HG03039 (cell line): ENCODE results near the gene CTBP1.

Experiments
- ATAC-seq: cut with Tn5 transposase; IDR thresholded peaks from one replicate; pipeline ENCODE4 v1.9.1; 2021; ENCODE audit warnings: mild to moderate bottlenecking, moderate library complexity; ENCODE audit not compliant: unreplicated experiment

The CTBP1 gene

GRCh38 chr4:1177274-1178141 lies 71.4 kb downstream of the CTBP1 start:
- no peak for ATAC-seq

DNA sequence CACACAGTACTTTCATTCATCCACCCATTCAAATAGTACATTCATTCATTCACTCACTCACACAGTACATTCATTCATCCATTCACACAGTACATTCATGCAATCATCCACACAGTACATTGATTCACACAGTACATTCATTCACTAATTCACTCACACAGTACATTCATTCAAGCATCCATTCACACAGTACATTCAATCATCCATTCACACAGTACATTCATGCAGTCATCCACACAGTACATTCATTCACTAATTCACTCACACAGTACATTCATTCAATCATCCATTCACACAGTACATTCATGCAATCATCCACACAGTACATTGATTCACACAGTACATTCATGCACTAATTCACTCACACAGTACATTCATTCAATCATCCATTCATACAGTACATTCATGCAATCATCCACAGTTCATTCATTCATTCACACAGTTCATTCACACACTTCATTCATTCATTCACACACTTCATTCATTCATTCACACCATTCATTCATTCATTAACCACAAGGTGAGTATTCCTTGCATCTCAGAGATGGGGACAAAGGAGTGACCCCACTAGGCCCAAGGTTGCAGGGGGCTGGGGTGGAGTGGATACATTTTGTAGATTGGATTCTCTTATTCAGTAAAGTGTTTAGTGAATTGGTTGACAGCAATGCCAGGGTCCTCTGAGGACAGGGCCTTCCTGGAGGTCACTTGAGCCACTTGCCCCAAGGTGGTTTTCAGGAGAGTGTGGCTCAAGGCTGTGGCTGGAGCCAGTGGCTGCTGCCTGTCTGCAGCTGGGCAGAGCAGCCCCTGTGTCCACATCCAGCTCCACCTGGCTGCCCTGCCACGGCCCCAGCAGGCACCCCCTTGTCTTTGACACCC lies 72.3 kb downstream of the CTBP1 start:
- ATAC-seq, result no peak

DNA sequence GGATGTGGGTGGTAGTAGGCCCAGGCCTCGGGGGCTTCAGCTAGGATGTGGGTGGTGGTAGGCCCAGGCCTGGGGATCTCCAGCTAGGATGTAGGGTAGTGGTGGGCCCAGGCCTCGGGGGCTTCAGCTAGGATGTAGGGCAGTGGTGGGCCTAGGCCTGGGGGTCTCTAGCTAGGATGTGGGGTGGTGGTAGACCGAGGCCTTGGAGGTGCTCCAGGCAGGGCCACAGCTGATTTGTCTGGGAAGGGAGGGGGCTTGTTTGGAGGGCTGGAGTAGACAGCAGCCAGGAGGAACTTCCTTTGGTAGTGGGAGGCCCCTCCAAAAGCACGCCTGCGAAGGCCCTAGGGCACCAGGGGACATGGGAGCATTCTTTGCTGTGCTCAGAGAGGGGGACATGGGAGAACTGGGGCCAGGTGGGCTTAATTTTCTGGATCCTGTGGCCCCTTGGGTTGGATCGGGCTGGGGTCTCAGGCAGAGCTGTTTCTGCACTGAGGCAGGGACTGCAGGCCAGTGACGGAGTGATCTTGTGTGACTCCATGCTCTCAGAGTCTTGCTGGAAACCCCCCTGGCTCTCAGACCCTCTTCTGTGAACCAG lies 73.2 kb downstream of the CTBP1 start:
- no peak for ATAC-seq

- no peak for ATAC-seq
These were observed 73.8 kb downstream of the CTBP1 start for GRCh38 chr4:1174941-1175634.

GRCh38 chr4:1172971-1173757 lies 75.8 kb downstream of the CTBP1 start:
- no peak for ATAC-seq

DNA sequence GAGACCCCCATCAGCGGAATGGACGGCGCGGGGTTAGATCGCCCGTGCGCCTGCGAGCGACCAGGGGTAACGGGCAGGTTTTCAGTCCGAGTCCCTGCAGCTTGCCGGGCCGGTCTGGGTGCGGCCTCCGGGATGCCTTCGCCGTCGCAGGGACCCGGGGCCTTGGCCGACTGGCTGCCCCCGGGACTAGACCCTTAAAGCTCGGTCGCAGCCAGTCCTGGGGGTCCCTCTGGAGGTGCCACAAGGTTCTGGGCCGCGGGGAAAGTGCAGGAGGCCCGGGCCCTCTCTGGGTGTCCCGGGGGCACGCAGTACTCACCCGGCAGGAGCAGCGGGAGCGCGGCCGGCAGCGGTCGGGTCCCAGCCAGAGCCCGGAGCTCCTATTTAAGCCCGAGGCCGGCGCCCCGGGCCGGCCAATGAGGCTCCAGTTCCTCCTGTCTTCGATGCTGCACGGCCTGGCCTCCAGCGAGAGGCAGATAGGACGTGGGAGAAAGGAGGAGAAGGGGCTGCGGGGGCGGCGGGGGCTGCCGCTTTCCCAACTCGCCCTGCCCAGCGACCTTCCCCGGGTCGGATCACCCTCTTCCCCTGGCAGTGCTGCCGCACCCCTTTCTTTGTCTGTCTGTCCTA lies 76.6 kb downstream of the CTBP1 start, which contains the start of gene SPON2:
Gene SPON2 (minus strand): TSS at position 356 of the 624 bp plus-strand sequence.
- no peak for ATAC-seq

DNA sequence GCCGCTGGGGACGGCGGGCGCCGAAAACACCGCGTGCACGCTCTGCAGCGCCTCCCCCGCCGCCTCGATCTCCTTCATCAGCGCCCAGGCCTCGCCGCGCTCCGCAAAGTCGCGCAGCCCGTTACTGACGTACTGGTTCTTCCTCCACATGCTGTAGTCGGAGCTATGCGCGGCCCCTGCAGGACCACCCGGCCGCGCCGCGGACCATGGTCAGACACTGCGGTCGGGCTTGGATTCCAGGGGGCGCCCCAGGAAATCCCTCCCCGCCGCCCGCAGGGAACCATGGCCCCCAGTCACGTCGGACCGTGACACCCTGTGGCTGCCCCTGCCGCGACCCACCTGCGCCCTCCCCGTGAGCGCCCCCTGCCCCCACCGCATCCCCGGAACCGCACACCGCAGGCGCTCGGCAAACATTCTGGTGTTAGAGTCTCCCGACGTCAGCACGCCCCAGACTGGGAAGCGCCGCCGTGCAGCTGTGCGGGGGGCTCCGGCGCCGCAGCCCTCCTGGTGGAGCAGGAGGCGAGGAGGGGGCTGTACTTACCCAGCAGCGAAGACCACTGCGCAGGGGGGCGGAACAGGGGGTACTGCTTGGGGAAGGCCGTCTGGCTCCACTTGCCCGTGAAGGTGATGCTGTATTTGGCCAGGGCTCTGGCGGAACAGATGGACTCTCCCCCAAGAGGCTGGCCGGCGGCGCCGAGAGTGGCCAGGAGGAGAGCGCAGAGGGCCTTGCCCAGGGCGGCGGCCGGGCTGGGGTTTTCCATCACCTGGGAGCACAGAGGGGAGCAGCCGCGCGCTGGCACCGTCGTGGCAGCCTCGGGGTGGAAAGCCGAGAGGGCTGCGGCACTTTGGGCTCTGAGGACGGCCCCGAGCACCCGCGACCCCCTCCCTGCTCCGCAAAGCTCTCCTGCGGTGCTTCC lies 77.4 kb downstream of the CTBP1 start:
- ATAC-seq, result no peak

DNA sequence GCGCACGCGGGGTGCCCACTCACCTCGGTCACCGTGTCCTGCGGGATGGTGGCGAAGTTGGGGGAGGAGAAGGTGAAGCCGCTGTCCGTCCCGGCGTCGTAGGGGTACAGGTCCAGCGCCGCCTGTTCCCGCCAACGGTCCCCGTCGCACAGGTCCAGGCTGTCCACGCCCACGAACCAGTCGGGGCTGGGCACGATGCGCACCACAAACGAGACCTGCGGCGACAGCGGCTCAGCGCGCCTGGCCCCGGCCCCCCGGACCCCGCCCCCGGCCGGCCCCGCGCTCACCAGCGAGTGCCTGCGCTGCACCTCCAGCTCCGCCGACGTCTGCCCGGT lies 78.0 kb downstream of the CTBP1 start:
- no peak for ATAC-seq

DNA sequence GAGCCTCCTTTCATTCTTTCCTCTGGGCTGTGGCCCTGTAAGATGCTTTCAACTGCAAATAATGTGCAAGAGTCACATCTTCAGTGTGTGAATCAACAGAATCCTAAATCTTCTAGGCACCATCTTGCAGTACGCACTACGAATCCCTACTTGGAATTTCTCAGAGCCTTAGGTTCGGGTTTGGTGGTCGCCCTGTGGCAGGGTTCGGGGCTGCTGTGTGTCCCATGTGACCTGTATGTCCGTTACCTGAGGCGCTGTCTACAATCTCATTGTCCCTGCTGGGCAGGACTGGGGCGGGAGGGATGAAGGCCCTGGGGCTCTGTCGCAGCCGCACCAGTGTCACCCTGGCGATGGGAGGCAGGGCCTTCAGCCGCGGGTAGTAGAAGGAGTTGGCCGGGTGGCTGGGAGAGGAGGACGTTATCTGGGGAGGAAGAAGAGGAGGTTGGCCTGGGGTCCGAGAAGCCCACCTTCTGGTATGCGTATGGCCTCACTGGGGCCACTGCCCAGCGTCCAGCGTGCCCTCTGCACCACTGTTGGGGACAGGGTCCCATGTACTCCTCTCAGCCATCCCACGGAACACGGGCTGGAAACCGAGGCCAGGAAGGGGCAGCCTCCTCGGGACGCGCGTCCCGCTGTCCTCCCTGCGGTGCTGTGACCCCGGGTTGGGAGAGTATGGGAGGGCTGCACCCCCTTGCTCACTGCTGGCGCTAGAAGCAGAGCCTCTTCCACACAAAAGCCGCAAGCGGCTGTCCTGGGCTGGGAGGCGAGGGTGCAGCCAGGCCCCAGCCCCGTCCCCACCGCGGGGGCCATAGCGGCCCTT lies 78.6 kb downstream of the CTBP1 start:
- ATAC-seq, result no peak

GRCh38 chr4:1169691-1170096 lies 79.2 kb downstream of the CTBP1 start:
- no peak for ATAC-seq

DNA sequence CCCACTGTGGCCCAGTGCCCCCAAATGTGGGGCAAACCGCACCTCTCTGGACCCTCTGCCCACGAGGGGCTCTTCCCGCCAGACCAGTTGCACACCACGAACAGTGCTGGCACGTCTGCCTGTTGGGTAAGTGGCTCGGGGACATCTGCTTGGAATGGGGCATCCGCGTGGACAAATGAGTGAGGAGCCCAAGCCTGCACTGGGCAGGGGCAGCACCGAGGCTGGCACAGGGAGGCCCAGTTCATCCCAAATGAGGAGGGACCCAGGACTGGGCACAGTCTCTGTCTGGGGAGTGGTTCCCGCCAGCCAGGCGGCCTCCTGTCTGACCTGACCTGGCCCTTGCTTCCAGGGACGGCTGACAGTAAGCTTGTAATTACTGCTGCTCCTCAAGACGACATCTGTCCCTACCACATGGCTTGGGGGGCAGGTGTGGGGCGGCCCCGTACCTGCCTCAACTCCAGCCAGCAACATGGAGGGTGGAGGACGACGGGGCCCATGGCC lies 79.7 kb downstream of the CTBP1 start:
- ATAC-seq, result no peak

- ATAC-seq, result no peak
These were observed 80.5 kb downstream of the CTBP1 start for GRCh38 chr4:1168191-1169101.

GRCh38 chr4:1167244-1167949 lies 81.5 kb downstream of the CTBP1 start:
- ATAC-seq, result peak; percentile 59

DNA sequence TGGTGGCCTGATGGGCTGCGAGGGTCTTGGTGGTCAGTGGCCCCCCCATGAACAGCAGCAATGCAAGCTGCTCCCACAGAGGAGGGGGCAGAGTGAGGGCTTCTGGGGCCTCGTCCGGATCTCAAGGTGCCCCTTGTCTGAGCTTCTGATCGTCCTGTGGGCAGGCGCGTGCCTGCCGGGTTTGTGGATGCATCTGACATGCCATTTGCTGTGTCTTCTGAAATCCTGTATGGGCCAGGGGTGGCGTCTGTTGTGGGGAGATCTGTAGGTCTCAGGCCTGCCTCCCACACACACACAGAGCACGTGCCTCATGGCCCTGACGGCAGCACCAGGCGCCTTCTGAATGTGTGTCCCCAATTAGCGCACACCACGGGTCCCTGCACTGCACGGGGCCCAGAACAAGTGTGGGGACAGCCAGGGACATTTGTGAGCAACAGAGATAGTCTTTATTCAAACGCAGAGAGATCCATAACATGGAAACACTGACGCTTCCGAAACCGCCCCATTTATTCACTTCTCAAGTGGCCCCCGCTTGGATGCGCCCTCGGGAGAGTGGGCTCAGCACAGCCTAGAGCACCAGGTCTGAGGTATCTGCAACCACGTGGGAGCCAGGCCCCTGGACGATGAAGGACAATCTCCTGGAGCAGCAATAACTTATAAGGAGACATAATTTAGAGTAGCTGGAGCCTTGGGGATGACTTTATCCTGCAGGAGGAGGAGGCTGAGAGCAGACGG lies 82.3 kb downstream of the CTBP1 start:
- no peak for ATAC-seq

DNA sequence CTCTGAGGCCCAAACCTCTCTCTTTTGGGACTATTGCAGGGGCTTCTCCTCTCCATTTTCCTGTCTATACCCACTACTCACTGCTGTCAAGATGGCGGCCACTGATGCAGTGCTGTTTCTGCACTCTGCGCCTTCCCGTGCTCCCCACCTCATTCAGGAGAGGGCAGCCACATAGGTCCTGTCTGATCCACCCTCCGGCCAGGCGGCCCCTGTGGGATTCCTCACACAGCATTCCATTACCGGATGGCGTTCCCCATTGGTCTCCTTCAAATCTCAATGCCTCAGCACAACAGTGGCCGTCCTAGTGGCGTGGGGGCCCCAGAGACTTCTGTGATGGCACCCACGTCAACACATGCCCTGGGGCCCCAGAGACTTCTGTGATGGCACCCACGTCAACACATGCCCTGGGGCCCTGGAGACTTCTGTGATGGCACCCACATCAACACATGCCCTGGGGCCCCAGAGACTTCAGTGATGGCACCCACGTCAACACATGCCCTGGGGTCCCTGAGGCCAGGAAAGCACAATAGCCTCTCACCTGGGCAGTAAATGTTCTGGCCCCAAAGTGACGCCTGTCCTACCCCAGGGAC lies 83.9 kb downstream of the CTBP1 start:
- no peak for ATAC-seq
